Thyroid gland (tissue), 4 donors: ENCODE data around the gene ASIC4.

Experiments used
- POLR2A ChIP-seq, 2 donors: fragments of 450-650 bp; IDR thresholded peaks; one replicate each; pipeline ENCODE4 v1.6.1; 2017; ENCODE audit warnings: antibody characterized with exemption in 2 of 2, mild to moderate bottlenecking in 2 of 2, moderate library complexity in 1 of 2
- TF ChIP-seq, protein P1 (sequence below), 6 experiments: fragments of 200-600 bp in 3 of 6; fragments of 450-650 bp in 3 of 6; sonication (generic) in 3 of 6; IDR thresholded peaks; one replicate each; pipeline ENCODE4 v1.5.1; 2016 to 2019; ENCODE audit warnings: antibody characterized with exemption in 6 of 6, mild to moderate bottlenecking in 2 of 6, inconsistent platforms in 1 of 6, moderate library complexity in 1 of 6

DNA sequence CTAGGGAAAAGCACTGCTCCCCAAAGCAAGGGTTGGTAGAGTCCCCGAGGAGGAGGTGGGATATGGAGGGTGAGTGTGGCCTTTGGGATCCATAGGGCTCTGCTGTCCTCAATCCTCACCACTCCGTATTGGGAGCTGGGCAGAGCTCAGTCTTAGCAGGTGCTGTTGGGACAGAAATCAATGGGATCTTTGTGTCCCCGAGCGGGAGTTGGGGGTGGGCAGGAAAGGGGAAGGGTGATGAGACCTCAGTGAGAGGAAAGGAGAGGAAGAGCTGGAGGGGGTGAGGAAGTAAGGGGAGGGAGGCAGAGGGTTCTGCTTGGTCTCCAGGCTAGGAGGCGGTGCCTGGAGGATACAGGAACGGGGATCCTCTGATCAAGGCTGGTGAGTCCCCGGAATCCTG lies 2.6 kb downstream of the ASIC4 start:
- TF ChIP-seq, protein P1, sequence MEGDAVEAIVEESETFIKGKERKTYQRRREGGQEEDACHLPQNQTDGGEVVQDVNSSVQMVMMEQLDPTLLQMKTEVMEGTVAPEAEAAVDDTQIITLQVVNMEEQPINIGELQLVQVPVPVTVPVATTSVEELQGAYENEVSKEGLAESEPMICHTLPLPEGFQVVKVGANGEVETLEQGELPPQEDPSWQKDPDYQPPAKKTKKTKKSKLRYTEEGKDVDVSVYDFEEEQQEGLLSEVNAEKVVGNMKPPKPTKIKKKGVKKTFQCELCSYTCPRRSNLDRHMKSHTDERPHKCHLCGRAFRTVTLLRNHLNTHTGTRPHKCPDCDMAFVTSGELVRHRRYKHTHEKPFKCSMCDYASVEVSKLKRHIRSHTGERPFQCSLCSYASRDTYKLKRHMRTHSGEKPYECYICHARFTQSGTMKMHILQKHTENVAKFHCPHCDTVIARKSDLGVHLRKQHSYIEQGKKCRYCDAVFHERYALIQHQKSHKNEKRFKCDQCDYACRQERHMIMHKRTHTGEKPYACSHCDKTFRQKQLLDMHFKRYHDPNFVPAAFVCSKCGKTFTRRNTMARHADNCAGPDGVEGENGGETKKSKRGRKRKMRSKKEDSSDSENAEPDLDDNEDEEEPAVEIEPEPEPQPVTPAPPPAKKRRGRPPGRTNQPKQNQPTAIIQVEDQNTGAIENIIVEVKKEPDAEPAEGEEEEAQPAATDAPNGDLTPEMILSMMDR (IDR thresholded peaks at IDR 0.05), result no peak
- no peak for TF ChIP-seq POLR2A (IDR thresholded peaks at IDR 0.05)
